AG04450 (cell line): ENCODE results near the gene RPN1. TPM values are rescaled to one million over a fixed set of nuclear protein-coding genes. Genes with fewer than 3 reads are reported as not detected.
"Not testable (repeated sequence)": the region's sequence is repeated elsewhere in the genome, so short reads cannot be mapped to it uniquely, and the experiment has no call there.

Experiments used
- CTCF ChIA-PET: fragments of 300-600, 350-600 bp; formaldehyde crosslinking; extraction: SDS; loops from one replicate; lab custom pipeline; 2022; ENCODE audit warnings: antibody characterized with exemption, inconsistent platforms; lab: Charles Lee
- POLR2A ChIA-PET: fragments of 350-600 bp; formaldehyde crosslinking; extraction: SDS; loops from one replicate; lab custom pipeline; 2021; ENCODE audit warnings: antibody characterized with exemption, inconsistent platforms; lab: Yijun Ruan, JAX
- DNase-seq: peaks from one replicate; pipeline ENCODE4 v3.0.0-alpha.2; 2011; ENCODE audit warnings: low read depth, low spot score
- H3K27ac ChIP-seq: one replicate; pipeline ENCODE4 v1.5.1; 2012; ENCODE audit warnings: low read depth, low read length, control low read depth
- H3K27me3 ChIP-seq: one replicate; pipeline ENCODE4 v1.6.0; 2012; ENCODE audit warnings: low read length; ENCODE audit not compliant: control insufficient read depth, insufficient read depth
- H3K4me3 ChIP-seq: 2 replicates; pipeline ENCODE4 v1.5.1; 2011; ENCODE audit warnings: mild to moderate bottlenecking, low read depth, low read length, control low read depth
- H3K9me3 ChIP-seq: 2 replicates; pipeline ENCODE4 v1.5.1; 2012; ENCODE audit warnings: low read length; ENCODE audit not compliant: control insufficient read depth, insufficient read depth
- polyA plus RNA-seq: library from polyadenylated mRNA; depleted of rRNA; stranded (reverse); fragments of >200 nt; gene quantifications from 2 replicates; pipeline ENCODE4 v1.2.3, GENCODE V29; 2011
- TF ChIP-seq, protein P1 (sequence below): IDR thresholded peaks from 2 replicates; pipeline ENCODE4 v1.5.1; 2011; ENCODE audit warnings: low read depth, low read length, control low read depth, inconsistent platforms

RPN1 gene
- polyA plus RNA-seq, 1 experiment: 458 TPM

GRCh38 chr3:128680603-128681368 is 30.2 kb upstream of the RPN1 start:
- POLR2A ChIA-PET: interaction anchor here (0.6 to 1.4 kb wide), 19 partner anchors 17 to 441 kb away, joined by 3 to 17 read pairs (median 5); partner anchors contain the start of genes ACAD9, RAB43 and RAB7A
- peak overlapping the region; percentile 88 for H3K27ac ChIP-seq

GRCh38 chr3:128679338-128679737 is 28.7 kb upstream of the RPN1 start:
- POLR2A ChIA-PET: no interaction called here
- no peaks in the 10 kb centered on the region for H3K27me3 ChIP-seq
- H3K4me3 ChIP-seq: no peak overlapping the region
- H3K27ac ChIP-seq: no peak overlapping the region
- no peak for DNase-seq
- CTCF ChIA-PET: interaction anchor here (1.4 to 1.5 kb wide), 2 partner anchors 12 to 32 kb away, joined by 7 to 8 read pairs; no protein-coding TSS in a partner anchor
- TF ChIP-seq, protein P1, sequence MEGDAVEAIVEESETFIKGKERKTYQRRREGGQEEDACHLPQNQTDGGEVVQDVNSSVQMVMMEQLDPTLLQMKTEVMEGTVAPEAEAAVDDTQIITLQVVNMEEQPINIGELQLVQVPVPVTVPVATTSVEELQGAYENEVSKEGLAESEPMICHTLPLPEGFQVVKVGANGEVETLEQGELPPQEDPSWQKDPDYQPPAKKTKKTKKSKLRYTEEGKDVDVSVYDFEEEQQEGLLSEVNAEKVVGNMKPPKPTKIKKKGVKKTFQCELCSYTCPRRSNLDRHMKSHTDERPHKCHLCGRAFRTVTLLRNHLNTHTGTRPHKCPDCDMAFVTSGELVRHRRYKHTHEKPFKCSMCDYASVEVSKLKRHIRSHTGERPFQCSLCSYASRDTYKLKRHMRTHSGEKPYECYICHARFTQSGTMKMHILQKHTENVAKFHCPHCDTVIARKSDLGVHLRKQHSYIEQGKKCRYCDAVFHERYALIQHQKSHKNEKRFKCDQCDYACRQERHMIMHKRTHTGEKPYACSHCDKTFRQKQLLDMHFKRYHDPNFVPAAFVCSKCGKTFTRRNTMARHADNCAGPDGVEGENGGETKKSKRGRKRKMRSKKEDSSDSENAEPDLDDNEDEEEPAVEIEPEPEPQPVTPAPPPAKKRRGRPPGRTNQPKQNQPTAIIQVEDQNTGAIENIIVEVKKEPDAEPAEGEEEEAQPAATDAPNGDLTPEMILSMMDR: no peak
- H3K9me3 ChIP-seq: no peaks in the 10 kb centered on the region

More at GRCh38 chr3:128680603-128681368, 30.2 kb upstream of the RPN1 start:
- peak; percentile 95 for DNase-seq
- peak overlapping the region; percentile 69 for H3K4me3 ChIP-seq
- CTCF ChIA-PET: interaction anchor here (0.6 to 2.6 kb wide), 70 partner anchors 10 to 486 kb away, joined by 3 to 103 read pairs (median 5); partner anchors contain the start of genes ACAD9, RAB7A and RPN1
- TF ChIP-seq, protein P1: peak; percentile 95
- no peaks in the 10 kb centered on the region for H3K9me3 ChIP-seq
- H3K27me3 ChIP-seq: no peaks in the 10 kb centered on the region

- H3K9me3 ChIP-seq, DNase-seq, POLR2A ChIA-PET, H3K4me3 ChIP-seq, H3K27ac ChIP-seq, CTCF ChIA-PET, H3K27me3 ChIP-seq: not testable (repeated sequence)
Measured at GRCh38 chr3:128675802-128676201, 25.2 kb upstream of the RPN1 start.

- TF ChIP-seq, protein P1: no peak
- DNase-seq: no peak
- CTCF ChIA-PET: no interaction called here
Measured at GRCh38 chr3:128674161-128674784, 23.7 kb upstream of the RPN1 start.

DNA sequence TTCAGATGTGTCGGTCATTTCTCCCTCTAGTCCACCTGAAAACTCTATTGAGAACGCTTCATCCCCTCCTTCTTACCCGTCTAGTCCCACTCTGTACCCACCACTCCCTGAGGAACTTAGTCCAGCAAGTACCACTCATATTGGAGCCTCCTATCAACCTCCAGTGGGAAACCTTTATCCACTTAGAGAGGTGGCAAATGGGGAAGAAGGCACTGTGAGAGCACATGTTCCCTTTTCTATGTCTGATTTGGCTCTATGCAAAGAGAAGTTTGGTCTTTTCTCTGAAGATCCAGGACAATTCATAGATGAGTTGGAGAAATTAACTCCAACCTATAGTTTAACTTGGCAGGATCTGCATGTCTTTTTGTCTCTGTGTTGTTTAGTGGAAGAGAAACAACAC is 17.0 kb upstream of the RPN1 start:
- Histone ChIP-seq H3K27me3 (peaks cover 3% of the 10 kb centered on the region), H3K27ac (no peak overlapping the region), H3K9me3 (no peaks in the 10 kb centered on the region), H3K4me3 (no peak overlapping the region)
- CTCF ChIA-PET: interaction anchor here (1.9 kb wide), 1 partner anchor 13 kb away, joined by 8 read pairs; no protein-coding TSS in a partner anchor
- TF ChIP-seq, protein P1: no peak
- no peak for DNase-seq
- POLR2A ChIA-PET: no interaction called here

More at GRCh38 chr3:128674161-128674784, 23.7 kb upstream of the RPN1 start:
- POLR2A ChIA-PET: no interaction called here
- Histone ChIP-seq H3K9me3 (no peaks in the 10 kb centered on the region), H3K27me3 (no peaks in the 10 kb centered on the region), H3K27ac (no peak overlapping the region), H3K4me3 (no peak overlapping the region)
